GM12801 (cell line): ENCODE measurements around the gene TCN2.

Experiments
- TF ChIP-seq, protein P1 (sequence below): IDR thresholded peaks from one replicate; pipeline ENCODE4 v1.5.1; 2011; ENCODE audit warnings: control low read depth; ENCODE audit not compliant: insufficient read length; ENCODE audit errors: extremely low read depth

TCN2 gene

DNA sequence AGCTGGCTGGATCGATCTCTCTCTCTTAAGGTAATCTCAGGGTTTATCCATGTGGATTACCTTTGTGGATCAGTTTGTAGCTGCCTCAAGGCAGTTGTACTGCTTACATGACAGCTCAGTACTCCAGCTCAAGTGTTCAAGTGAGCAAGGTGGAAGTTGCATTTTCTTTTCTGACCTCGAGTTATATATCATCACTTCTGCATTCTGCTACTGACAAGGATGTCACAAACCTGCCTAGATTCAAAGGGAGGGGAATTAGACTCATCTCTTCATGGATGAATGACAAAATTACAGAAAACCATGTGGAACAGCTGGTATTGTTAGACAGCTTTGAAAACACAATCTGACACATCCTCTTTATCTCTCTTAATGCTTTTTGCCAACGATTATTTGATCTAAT is 6.1 kb upstream of the TCN2 start:
- TF ChIP-seq, protein P1, sequence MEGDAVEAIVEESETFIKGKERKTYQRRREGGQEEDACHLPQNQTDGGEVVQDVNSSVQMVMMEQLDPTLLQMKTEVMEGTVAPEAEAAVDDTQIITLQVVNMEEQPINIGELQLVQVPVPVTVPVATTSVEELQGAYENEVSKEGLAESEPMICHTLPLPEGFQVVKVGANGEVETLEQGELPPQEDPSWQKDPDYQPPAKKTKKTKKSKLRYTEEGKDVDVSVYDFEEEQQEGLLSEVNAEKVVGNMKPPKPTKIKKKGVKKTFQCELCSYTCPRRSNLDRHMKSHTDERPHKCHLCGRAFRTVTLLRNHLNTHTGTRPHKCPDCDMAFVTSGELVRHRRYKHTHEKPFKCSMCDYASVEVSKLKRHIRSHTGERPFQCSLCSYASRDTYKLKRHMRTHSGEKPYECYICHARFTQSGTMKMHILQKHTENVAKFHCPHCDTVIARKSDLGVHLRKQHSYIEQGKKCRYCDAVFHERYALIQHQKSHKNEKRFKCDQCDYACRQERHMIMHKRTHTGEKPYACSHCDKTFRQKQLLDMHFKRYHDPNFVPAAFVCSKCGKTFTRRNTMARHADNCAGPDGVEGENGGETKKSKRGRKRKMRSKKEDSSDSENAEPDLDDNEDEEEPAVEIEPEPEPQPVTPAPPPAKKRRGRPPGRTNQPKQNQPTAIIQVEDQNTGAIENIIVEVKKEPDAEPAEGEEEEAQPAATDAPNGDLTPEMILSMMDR = no peak

DNA sequence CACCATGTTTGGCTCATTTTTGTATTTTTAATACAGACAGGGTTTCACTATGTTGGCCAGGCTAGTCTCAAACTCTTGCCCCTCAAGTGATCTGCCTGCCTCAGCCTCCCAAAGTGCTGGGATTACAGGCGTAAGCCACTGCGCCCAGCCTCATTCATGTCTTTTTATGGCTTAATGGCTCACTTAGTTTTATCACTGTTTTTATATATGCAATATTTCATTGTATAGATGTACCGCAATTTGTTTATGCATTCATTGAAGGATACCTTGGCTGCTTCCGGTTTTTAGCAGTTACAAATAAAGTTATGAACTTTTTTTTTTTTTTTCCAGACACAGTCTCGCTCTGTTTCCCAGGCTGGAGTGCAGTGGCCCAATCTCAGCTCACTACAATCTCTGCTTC is 5.5 kb upstream of the TCN2 start:
- TF ChIP-seq, protein P1 = no peak

DNA sequence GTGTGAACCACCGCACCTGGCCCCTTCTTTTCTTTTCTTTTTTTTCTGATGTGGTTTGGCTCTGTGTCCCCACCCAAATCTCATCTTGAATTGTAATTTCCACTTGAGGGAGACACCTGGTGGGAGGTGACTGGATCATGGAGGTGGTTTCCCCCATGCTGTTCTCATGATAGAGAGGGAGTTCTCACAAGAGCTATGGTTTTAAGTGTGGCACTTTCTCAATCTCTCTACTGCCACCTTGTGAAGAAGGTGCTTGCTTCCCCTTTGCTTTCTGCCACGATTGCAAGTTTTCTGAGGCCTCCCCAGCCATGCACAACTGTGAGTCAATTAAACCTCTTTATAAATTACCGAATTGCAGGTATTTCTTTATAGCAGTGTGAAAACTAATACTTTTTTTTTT is 4.9 kb upstream of the TCN2 start:
- TF ChIP-seq, protein P1 = no peak

DNA sequence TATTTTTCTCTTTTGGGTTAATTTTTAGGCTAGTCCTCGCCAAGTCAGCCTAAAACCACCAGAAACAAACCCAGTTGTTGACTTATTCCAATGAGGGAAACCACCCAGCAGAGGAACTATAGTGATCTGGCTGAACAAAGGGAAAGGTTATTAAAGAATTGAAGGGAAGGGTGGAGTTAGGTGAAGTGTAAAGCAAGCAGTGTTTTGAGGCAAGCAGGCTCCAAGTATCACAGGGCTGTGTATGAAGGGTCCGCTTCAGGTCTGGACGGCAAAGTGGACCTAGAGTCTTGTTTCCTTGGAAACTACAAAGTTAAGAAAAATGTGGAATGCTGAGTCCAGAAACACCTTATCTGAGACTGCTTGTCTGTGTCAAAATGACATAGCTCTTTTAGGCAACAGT is 3.2 kb upstream of the TCN2 start:
- TF ChIP-seq, protein P1 = no peak

DNA sequence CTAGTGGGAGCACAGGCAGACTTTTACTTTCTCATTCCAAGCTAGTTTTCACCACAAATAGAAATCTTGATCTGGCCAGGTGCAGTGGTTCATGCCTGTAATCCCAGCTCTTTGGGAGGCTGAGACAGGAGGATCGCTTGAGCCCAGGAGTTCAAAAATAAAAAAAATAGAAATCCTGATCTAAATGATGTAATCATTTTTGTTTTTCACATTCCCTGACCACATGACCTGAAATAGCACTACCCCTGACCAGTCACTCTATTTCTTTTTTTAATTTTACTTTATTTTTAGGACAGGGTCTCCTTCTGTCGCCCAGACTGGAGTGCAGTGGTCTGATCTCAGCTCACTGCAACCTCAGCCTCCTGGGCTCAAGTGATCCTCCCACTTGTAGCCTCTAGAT is 2.3 kb upstream of the TCN2 start:
- TF ChIP-seq, protein P1 = no peak

DNA sequence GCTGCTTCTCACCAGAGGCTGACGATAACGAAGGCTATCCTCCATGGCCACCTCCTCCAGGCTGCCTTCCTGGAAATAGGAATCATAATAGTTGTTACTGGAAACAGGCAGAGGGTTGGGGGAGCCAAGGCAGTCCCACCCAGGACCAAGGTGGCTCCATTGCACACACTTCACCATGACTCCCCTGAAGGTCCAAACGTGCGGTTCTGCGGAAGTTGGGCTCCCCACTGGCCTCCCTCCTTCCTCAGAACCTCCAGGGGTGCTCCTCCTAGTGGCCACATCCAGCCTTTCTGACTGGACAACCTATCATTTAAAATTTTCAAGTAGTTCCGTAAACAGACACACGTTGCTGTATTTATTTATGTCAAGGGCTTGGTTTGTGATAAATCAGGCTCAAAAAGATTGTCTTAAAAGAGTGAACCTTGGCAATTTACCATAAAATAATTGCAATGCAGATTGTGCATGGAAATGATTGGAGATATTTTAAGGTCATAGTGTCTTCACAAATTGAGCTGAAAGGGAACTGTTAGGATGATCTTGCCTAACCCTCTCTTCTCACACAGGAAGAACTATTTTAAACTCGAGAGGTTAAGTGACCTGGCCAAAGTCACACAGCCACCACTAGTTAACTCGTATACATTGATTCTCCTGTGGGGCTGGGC is 1.4 kb upstream of the TCN2 start:
- TF ChIP-seq, protein P1 = no peak

DNA sequence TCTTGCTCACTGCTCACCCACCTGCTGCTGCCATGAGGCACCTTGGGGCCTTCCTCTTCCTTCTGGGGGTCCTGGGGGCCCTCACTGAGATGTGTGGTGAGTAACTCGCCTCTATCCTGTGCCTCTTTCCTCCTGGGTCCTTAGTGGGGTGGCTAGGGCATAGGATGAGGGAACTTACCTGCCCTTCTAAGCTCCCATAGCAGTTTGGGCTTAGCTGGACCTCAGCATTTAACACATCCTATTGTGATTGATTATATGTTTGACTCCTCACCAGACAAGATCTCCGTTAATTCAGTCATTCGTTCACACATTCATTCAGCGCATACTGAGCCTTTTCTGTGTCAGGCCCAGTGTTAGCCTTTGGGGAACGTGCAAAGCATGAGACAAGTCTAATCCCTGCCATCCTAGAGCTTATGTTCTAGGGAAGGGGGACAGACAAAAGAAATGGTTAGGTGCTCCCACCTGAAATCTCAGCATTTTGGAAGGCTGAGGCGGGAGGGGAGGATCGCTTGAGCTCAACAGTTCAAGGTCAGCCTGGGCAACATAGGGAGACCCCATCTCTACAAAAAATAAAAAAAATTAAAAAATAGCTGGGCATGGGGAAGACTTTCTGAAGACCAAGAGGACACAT is 441 bp downstream of the TCN2 start:
- TF ChIP-seq, protein P1 = no peak
